HG02943 (cell line): ENCODE results near the gene LEO1.

Experiments used
- ATAC-seq: cut with Tn5 transposase; IDR thresholded peaks from one replicate; pipeline ENCODE4 v1.9.1; 2021; ENCODE audit warnings: mild to moderate bottlenecking, low read depth, moderate library complexity; ENCODE audit not compliant: unreplicated experiment

Gene LEO1

GRCh38 chr15:51971375-51972133 lies at the start of gene LEO1:
Gene LEO1 (minus strand): TSS chr15:51971778. CDS start chr15:51971745, 33 bp downstream.
- ATAC-seq, result peak; percentile 91

GRCh38 chr15:52021128-52021671 lies 49.6 kb upstream of the LEO1 start:
- ATAC-seq, result no peak

GRCh38 chr15:52020221-52021085 lies 48.9 kb upstream of the LEO1 start:
- peak; percentile 15 for ATAC-seq

- peak; percentile 48 for ATAC-seq
Observed at GRCh38 chr15:52019394-52020220, 48.0 kb upstream of the LEO1 start.

GRCh38 chr15:52018693-52019393 lies 47.3 kb upstream of the LEO1 start, which contains the start of gene MAPK6:
Gene MAPK6 (plus strand): TSS chr15:52019219. CDS start chr15:52046461, 27,242 bp downstream.
- ATAC-seq, result peak; percentile 68

GRCh38 chr15:52018244-52018643 lies 46.7 kb upstream of the LEO1 start:
- ATAC-seq, result no peak

GRCh38 chr15:52016316-52016715 lies 44.7 kb upstream of the LEO1 start:
- no peak for ATAC-seq

- ATAC-seq, result no peak
Observed at GRCh38 chr15:52014616-52015015, 43.0 kb upstream of the LEO1 start.

- no peak for ATAC-seq
Observed at GRCh38 chr15:52013151-52013791, 41.7 kb upstream of the LEO1 start.

GRCh38 chr15:52012210-52012609 lies 40.6 kb upstream of the LEO1 start:
- no peak for ATAC-seq

- no peak for ATAC-seq
Observed at GRCh38 chr15:52011711-52012144, 40.1 kb upstream of the LEO1 start.

GRCh38 chr15:52010633-52011595 lies 39.3 kb upstream of the LEO1 start:
- ATAC-seq, result no peak

GRCh38 chr15:52008698-52009434 lies 37.3 kb upstream of the LEO1 start:
- ATAC-seq, result no peak

GRCh38 chr15:52008359-52008697 lies 36.8 kb upstream of the LEO1 start:
- no peak for ATAC-seq

GRCh38 chr15:52006702-52007340 lies 35.2 kb upstream of the LEO1 start:
- peak; percentile 32 for ATAC-seq

GRCh38 chr15:52005748-52006701 lies 34.4 kb upstream of the LEO1 start:
- peak; percentile 53 for ATAC-seq
